ENCODE results near the gene RAB40B. TPM values are rescaled to one million over a fixed set of nuclear protein-coding genes. Genes with fewer than 3 reads are reported as not detected.

RAB40B gene
- total and polyA plus RNA-seq, 2 of the 13 experiments (the other 11 are each of a cell fraction or from before 2014, with no cell fraction given) = 6.2 to 6.5 TPM

DNA sequence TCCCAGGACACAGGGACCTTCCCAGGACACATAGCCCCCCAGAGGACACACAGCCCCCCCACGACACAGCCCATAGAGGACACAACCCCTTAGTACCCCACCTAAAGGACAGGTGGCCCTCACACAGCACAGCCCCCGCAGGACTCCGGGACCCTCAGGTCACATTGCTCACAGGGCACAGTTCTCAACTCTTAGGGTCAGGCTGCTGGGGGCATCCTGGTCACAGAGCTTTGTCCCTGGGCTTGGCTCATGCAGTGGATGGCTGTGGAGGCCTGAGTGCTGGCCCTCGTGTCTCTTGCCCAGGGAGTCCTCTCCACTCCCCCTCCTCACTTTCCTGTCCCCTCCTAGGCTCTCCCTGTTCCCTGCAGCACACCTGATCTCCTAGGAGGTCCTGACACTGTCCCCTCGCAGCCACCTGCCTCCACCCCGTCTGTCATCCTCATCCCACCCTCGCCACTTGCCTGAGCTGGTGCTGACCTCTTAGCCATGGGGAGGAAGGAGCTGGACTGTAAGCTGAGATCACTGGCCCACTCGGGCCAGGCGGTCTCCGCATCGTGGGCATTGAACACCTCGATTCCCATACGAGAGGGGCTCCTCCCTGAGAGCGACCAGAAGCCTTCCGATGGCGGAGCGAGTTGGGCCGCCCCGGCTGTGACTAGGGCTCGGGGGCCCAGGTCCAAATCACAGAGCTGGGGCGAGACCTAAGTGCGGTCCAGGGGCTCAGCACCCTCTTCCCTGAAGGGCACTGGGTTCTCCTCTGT, 48.8 kb downstream of the RAB40B start:
- ATAC-seq = peak; percentile 28
- Histone ChIP-seq H3K4me1 (ENCODE audit: insufficient read depth, low read length) (peaks cover 54% of the 10 kb centered on the region), H3K9ac (ENCODE audit: insufficient read depth, low read depth, low read length) (peak overlapping the region; percentile 3; the same call in 1 of the 2 replicates), H3K36me3 (replicated peaks in 1 of 2; ENCODE audit: control insufficient read depth in 1 of 2, insufficient read depth in 2 of 2, low read length in 2 of 2) (peaks cover under 1% of the 10 kb centered on the region in 2 experiments; a peak in 3 of 5 replicates), H3K9me3 (ENCODE audit: low read length) (no peaks in the 10 kb centered on the region), H3K79me2 (ENCODE audit: insufficient read depth, low read length) (peaks cover 31% of the 10 kb centered on the region), H3K27ac (ENCODE audit: extremely low read length, insufficient read depth, low read length) (no peak overlapping the region), H3K27me3 (ENCODE audit: control insufficient read depth in 1 of 2, insufficient read depth in 2 of 2, low read length in 2 of 2) (no peaks in the 10 kb centered on the region; a peak in 1 of 5 replicates), H3K4me2 (ENCODE audit: low read depth, low read length) (peak overlapping the region; percentile 85), H3K4me3 (replicated peaks in 1 of 3; ENCODE audit: insufficient read depth in 1 of 3, low read depth in 2 of 3, low read length in 3 of 3) (peak overlapping the region in 1 of 3 experiments; percentile 74; a peak in 1 of 6 replicates), H2AFZ (ENCODE audit: low read length) (no peak overlapping the region), H4K20me1 (ENCODE audit: insufficient read depth, low read length) (peaks cover 26% of the 10 kb centered on the region)
- intact Hi-C loops (cut with micrococcal nuclease; ENCODE audit: unreplicated experiment) (no loop called here), in situ Hi-C loops (cut with HindIII; ENCODE audit: extremely low pct_ligation_motif_present, low pct_unique_long_range_greater_than_20kb) (no loop called here)
- 50% methylated on average over 12 of the region's 22 CpGs for WGBS (ENCODE audit: low lambda C conversion rate)
- ChIA-PET POLR2A (no interaction called here), CTCF (ENCODE audit: low intra/inter-chr PET ratio, low total read pairs) (no interaction called here)
- FAIRE-seq = no peak
- DNase-seq (ENCODE audit: low spot score) = no peak
- BruUV-seq (replicated peaks) = no TSS peak
- TF ChIP-seq, protein P1, sequence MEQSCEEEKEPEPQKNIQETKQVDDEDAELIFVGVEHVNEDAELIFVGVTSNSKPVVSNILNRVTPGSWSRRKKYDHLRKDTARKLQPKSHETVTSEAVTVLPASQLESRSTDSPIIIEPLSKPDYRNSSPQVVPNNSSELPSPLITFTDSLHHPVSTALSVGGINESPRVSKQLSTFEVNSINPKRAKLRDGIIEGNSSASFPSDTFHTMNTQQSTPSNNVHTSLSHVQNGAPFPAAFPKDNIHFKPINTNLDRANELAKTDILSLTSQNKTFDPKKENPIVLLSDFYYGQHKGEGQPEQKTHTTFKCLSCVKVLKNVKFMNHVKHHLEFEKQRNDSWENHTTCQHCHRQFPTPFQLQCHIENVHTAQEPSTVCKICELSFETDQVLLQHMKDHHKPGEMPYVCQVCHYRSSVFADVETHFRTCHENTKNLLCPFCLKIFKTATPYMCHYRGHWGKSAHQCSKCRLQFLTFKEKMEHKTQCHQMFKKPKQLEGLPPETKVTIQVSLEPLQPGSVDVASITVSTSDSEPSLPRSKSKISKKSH (CRISPR knock-in tag; IDR thresholded peaks at IDR 0.05; ENCODE audit: borderline replicate concordance) = 0 out of 2 replicates have a peak, but pooled peaks have one; percentile 19
- TF ChIP-seq ZNF891 (CRISPR knock-in tag; IDR thresholded peaks at IDR 0.05) (0 out of 2 replicates have a peak, but pooled peaks have one; percentile 42), ZFP36 (IDR thresholded peaks at IDR 0.05; ENCODE audit: borderline replicate concordance, low read depth, low read length, partially characterized antibody) (no peak), CCDC6 (CRISPR knock-in tag; IDR thresholded peaks at IDR 0.05) (no peak), ZNF567 (CRISPR knock-in tag; IDR thresholded peaks at IDR 0.05; ENCODE audit: borderline replicate concordance) (0 out of 2 replicates have a peak, but pooled peaks have one; percentile 57), SIN3B (IDR thresholded peaks at IDR 0.05; ENCODE audit: low read length) (no peak), ZNF619 (CRISPR knock-in tag; IDR thresholded peaks at IDR 0.05) (peak; percentile 27; the same call in 1 of the 2 replicates), ZMYM3 (CRISPR knock-in tag; IDR thresholded peaks at IDR 0.05) (0 out of 2 replicates have a peak, but pooled peaks have one; percentile 32), MED1 (CRISPR knock-in tag; IDR thresholded peaks at IDR 0.05) (no peak), ZNF263 (CRISPR knock-in tag; IDR thresholded peaks at IDR 0.05) (peak; percentile 71), CCAR2 (optimal IDR thresholded peaks at IDR 0.05; ENCODE audit: low read depth, low read length) (no peak)
- TF ChIP-seq, protein P2, sequence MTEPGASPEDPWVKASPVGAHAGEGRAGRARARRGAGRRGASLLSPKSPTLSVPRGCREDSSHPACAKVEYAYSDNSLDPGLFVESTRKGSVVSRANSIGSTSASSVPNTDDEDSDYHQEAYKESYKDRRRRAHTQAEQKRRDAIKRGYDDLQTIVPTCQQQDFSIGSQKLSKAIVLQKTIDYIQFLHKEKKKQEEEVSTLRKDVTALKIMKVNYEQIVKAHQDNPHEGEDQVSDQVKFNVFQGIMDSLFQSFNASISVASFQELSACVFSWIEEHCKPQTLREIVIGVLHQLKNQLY (CRISPR knock-in tag; IDR thresholded peaks at IDR 0.05) = no peak
- TF ChIP-seq, protein P3, sequence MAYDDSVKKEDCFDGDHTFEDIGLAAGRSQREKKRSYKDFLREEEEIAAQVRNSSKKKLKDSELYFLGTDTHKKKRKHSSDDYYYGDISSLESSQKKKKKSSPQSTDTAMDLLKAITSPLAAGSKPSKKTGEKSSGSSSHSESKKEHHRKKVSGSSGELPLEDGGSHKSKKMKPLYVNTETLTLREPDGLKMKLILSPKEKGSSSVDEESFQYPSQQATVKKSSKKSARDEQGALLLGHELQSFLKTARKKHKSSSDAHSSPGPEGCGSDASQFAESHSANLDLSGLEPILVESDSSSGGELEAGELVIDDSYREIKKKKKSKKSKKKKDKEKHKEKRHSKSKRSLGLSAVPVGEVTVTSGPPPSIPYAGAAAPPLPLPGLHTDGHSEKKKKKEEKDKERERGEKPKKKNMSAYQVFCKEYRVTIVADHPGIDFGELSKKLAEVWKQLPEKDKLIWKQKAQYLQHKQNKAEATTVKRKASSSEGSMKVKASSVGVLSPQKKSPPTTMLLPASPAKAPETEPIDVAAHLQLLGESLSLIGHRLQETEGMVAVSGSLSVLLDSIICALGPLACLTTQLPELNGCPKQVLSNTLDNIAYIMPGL (CRISPR knock-in tag; IDR thresholded peaks at IDR 0.05; ENCODE audit: borderline replicate concordance in 1 of 2, low read depth in 1 of 2) = no peak
- TF ChIP-seq, protein P4, sequence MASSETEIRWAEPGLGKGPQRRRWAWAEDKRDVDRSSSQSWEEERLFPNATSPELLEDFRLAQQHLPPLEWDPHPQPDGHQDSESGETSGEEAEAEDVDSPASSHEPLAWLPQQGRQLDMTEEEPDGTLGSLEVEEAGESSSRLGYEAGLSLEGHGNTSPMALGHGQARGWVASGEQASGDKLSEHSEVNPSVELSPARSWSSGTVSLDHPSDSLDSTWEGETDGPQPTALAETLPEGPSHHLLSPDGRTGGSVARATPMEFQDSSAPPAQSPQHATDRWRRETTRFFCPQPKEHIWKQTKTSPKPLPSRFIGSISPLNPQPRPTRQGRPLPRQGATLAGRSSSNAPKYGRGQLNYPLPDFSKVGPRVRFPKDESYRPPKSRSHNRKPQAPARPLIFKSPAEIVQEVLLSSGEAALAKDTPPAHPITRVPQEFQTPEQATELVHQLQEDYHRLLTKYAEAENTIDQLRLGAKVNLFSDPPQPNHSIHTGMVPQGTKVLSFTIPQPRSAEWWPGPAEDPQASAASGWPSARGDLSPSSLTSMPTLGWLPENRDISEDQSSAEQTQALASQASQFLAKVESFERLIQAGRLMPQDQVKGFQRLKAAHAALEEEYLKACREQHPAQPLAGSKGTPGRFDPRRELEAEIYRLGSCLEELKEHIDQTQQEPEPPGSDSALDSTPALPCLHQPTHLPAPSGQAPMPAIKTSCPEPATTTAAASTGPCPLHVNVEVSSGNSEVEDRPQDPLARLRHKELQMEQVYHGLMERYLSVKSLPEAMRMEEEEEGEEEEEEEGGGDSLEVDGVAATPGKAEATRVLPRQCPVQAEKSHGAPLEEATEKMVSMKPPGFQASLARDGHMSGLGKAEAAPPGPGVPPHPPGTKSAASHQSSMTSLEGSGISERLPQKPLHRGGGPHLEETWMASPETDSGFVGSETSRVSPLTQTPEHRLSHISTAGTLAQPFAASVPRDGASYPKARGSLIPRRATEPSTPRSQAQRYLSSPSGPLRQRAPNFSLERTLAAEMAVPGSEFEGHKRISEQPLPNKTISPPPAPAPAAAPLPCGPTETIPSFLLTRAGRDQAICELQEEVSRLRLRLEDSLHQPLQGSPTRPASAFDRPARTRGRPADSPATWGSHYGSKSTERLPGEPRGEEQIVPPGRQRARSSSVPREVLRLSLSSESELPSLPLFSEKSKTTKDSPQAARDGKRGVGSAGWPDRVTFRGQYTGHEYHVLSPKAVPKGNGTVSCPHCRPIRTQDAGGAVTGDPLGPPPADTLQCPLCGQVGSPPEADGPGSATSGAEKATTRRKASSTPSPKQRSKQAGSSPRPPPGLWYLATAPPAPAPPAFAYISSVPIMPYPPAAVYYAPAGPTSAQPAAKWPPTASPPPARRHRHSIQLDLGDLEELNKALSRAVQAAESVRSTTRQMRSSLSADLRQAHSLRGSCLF (CRISPR knock-in tag; IDR thresholded peaks at IDR 0.05; ENCODE audit: borderline replicate concordance) = no peak
